HuH-7.5 (cell line): Measurements from ENCODE around the gene MAPK9.

ENCODE experiments used
- DNase-seq: peaks from one replicate; pipeline ENCODE4 v3.0.0; 2011; ENCODE audit warnings: low spot score

The MAPK9 gene

DNA sequence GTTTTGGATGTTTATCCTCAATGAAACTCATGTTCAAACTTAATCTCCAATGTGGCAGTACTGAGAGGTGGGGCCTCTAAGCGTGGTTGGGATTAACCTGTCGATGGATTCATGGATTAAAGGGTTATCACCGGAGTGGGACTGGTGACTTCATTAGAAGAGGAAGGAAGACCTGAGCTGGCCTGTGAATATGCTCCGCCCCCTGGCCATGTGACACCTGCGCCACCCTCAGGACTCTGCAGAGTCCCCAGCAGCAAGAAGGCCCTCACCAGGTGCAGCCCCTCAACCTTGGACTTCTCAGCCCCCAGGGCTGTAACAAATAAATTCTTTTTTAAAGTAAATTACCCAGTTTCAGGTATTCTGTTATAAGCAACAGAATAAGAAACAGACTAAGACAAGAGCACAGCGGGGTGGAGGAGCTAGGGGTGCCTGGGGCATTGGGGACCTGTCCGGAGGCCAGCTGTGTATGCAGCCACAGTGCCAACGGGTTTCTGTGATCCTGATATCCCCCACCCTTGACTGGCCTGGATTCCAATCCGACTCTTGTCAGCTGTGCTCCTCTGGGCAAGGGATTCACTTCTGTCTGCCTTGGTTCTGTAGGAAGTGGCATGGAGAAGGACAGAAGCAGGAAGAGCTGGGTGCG is 3.2 kb upstream of the MAPK9 start:
- DNase-seq = no peak

DNA sequence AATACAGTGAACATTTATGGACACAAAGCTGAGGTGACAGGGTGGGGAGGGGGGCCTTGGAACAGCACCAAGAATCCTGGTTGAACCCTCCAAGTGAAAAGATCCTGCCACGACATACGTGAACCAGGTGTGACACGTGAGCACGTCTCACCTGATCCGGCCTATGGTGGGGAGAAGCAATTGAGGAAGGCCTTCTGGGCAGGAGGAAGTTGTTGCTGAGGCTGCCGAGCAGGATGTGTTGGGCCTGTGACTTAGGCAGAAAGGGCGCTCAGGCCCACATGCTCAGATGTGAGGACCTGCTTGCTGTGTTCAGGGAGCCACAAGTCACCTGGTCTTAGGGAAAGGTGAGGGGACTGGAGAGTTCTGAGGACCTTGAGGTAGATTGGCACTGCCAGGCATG is 2.5 kb upstream of the MAPK9 start:
- DNase-seq = no peak

DNA sequence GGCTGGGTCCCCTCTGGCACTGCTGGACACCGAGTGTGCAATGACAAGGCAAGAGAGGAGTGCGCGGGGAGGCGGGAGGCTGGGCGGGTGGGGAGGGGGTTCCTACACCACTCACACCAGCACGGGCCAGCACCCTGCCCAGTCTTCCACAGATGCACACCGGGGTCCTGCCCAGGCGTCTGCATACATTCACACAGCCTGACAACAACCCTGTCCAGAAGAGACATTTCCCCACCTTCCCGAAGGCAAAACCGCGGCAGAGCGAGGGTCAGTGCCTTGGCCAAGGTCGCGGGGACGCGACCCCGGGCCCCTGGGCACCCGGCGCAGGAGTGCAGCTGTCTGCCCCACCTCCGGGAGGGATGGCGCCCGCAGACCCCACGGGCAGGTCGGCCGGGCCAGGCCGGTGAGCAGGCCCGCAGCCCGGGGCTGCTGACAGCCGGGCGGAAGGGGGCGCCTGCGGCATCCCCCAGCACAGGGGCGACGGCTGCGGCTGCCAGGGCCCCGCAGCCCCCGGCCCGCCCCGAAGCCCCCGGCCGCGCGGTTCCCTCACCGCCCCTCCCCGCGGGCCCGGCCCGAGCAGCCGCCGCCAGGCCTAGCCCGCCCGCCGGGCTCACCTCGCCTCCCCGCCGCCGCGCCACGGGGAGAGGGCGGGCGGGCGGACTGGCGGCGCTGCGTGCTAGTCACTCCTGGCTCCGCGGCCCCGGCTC is 496 bp downstream of the MAPK9 start:
- peak; percentile 46 for DNase-seq

DNA sequence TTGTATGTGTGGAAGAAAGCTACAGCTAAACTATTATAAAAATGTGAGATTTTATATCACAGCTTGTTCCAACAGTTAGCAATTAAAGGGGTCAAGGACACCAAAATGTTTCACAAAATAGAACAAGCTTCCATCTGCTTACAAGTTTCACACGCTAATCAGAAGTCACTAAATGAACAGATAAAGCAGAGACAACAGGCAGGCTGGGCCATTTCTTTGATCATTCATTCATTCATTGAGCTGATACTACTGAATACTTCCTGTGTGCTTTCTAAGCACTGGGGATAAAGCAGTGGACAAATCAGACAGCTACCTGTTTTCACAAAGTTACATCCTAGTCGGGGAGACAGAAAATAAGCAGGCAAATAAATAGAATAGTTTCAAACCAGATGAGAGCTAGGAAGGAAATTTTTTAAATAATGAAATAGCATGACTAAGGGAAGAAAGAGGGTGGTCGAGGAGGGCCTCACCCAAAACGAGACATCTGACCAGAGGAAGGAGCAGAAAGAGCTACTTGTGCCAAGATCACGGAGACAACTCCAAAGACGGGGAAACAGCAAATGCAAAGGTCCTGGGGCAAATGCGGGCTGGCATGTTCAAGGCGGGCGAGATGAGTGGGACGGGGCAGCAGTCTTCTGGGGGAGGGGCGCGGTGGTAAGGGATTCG is 1.2 kb downstream of the MAPK9 start:
- DNase-seq = no peak

DNA sequence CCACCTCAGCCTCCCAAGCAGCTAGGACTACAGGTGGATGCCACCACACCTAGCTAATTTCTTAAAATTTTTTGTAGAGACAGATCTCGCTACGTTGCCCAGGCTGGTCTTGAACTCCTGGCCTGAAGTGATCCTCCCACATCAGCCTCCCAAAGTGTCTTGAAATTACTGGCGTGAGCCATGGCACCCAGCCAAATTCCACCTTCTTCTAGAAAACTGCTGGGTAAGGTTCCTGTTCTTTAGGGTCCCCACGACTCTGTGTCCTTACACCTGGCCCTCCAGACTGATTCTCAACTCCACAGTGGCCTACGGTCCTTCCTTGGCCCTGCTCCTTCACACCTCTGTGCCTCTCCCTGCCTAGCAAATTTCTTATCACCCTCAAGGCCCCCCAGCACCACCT is 1.9 kb downstream of the MAPK9 start:
- DNase-seq = no peak

DNA sequence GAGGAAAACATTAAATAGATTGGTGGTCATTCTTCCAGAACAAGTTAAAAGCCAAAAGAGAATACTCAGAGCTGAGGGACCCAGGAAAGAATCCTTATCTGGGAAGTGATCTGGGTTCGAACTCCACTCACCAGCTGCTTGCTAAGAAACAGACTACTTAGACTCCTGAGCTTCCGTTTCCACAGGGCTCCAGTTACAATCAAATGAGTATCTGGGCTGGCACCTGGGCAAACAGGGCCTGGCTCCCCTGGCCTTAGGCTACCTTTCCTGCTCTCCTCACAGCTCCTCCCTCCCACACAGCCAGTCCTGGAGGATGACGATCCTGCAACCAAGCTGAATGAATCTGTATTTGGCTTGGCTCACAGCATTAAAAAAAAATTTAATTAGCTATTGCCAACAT is 2.5 kb downstream of the MAPK9 start:
- DNase-seq = no peak

DNA sequence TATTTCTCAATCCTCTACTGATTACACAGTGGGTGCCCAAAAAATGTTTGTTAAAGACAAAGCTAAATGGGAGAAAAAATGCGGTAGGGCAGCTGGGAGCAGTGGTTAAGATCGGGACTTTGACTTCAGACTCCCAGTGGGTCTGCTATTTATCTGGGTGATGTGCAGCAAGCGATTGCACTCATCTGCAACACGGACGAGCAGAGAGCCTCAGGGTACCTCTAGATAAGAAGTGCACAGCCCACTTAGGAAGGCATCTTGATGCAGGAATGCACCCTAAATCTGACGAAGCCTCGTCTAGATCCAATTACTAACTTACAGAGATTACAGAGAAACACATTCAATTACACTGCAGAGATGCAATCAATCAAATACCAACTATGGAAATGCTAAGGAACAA is 4.0 kb downstream of the MAPK9 start:
- no peak for DNase-seq

DNA sequence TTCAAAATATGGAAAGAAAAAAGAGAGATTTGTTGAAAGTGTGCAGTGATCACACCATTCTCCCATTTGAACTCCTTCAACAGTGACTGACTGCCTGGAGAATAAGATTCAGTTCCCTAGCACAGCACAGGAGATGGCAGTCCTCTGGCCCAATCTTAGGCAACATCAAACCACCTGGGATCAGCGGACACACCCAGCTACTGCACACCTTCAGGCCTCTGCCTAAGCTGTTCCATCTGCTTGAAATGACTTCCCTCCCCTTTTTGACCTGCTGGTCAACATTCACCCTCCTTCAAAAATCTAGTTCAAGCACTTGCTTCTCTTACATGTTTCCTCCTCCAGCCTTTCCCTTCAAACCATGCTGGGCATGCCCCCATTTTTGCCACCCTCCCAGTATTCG is 4.5 kb downstream of the MAPK9 start:
- no peak for DNase-seq

DNA sequence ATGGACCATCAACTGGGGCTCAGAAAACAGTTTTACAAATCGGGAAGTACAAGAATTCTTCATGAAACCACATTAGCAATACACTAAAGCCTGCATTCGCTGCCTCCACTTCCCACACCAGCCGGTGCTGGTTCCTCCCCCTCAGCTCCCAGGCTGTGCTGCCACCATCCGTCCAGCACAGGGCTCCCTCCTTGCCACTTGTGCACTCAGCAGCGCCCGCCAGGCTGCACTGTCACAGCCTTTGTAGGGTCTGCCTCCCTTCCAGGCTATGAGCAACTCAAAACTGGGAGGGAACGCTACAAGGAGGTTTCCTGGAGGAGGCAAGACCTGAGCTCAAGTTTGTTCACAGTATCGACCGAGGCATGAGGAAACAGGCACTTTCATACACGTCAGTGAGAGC is 7.7 kb downstream of the MAPK9 start:
- no peak for DNase-seq

DNA sequence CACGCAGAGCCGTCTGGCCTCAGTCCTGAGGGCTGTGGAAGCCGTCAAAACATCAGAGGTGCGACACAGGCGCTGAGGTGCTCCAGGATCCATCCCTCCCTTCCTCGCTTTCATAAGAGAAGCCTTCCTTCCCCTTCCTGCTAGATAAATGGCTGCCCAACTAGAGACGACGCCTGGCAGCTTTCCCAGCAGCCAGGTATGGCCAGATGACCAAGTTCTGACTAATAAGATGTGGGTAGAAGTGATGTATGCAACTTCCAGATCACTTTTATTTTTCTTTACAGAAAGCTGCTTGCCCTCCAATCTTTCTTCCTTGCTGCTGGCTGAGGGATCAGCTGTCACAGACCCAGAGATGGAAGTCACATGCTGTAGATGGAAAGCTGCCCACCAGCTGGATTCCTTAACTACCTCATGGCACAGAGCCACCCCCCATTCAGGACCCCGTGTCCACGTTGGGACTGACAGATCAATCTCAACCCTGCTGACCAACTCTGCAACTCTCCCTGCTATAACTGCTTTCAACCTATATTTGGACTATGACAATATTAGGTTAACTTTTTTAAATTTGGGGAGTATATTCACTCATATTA is 8.8 kb downstream of the MAPK9 start:
- no peak for DNase-seq

DNA sequence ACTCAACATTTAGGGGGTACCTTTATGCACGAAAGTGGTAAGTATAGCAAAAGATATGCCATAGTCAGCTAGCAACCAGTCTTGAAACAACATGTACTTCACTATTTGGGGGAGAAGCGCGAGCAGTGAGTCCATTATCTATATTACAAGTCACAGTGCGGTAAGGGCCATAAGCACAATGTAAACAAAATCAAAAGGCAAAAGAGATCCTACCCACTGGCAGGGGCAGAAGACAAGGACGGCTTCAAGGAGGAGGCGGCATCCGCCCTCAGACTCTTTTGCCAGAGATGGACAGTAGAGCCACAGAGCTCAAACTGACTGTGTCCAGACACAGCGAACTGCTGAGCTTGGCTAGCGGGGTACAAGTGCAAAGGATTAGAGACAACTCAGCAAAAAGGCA is 9.6 kb downstream of the MAPK9 start:
- DNase-seq = no peak

DNA sequence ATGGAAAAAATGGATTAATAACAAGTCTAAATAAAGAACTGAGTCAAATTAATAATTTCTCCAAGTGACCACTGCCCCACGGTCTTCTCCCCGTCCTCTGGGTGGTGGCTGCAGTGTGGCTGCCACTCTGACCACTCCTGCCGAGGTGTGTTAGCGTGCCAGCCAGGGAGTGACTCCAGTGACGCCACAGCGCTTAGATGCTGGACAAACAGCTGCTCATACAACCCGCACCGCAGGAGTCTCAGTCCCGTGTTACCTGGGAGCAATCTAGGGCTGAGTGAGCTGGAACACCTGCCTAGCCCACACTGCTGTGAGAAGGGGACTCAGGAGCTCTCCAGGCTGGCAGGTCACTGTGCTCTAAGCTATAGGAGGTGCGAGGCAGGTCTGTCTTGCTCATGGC is 10.2 kb downstream of the MAPK9 start:
- DNase-seq = no peak

DNA sequence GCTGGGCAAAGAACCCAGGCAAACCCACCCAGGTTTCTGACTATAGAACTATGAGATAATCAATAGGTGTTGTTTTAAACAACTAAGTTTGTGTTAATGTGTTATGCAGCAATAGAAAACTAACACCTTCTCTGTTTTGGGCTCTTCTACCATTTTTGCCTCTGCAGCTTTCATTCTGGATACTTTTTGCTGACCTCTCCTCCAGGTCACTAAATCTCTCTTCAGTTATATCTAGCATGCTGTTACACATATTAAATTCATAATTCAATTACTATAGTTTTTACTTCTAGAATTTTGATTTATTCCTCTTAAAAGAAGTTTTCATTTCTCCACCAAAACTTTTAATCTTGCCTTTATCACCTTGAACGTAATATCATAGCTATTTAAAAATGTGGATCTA is 17.2 kb downstream of the MAPK9 start:
- DNase-seq = no peak

DNA sequence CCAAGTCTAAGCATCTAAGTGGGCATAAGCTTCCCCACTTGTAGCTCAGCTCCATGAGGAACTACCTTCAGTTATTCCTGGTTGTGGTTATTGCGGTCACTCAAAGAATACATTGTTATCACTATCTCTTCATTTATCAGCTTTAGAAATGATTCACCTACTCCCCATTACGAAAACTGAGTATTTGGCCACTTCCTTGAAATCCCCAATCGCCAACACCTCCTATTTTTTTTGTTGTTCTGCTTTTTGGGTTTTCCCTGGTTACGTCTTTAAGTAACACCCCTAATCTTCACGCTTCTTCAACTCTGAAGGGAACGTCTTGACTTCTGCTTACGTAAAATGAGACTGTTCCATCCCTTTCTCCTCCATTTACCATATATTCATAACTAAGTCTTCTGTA is 20.7 kb downstream of the MAPK9 start:
- no peak for DNase-seq

DNA sequence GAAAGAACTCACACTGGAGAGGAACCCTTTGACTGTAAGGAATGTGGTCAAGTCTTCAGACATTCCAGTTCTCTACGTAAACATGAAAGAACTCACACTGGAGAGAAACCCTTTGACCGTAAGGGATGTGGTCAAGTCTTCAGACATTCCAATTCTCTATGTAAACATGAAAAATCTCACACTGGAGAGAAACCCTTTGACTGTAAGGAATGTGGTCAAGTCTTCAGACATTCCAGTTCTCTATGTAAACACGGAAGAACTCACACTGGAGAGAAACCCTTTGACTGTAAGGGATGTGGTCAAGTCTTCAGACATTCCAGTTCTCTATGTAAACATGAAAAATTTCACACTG is 32.6 kb downstream of the MAPK9 start:
- no peak for DNase-seq

DNA sequence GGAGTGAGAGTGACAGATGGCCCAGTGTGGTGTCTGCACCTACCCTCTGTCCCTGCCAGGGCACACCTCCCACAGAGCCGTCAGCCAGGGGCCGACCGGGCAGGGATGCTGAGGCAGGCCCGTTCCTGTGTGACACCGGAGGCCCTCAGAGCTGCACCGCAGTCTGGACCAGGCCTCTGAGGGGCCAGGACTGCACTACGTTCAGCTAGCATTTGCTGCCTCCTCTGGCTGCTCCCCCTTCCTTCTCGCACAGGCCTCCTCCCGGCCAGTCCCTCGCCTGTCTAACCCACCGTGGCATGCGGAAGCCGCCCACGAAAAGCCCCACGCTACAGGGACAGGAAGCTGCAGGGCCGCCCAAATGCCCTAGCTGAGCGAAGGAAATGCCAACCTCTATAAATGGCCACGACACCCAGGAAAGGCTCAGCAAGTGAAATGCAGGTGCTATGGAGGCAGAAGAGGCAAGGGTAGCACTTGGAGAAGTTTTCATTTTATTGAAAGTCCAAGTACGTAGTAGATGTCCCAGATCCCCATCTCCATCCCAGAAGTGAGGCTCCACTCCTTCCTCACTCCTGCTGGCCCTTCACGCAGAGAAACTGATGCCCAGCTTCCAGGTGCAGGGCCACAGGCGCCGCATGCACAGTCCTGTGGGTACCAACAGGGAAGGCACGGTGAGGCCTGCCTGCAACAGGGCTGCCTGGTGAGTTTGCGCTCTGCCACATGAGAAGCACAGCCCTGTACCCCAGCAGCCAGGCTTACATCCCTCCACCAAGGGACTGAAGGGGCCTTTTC is 38.7 kb downstream of the MAPK9 start:
- DNase-seq = no peak

DNA sequence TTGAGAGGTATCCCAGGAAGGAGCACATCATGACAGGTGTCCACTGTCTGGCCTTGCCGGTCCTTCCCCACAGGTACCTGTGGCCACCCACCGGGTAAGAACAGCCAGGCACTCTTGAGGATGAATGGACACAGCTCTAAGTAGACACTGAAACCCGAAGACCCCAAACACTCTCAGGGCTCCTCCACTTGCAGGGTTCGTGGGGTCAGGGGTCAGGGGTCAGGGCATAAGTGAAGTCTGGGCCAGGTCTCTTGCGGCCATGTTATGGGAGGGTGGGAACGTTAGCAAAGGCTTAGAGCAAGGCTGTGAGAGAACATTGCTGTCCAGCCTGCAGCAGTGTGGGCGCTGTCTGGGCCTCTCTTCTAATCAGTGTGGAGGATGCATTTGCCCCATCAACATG is 40.0 kb downstream of the MAPK9 start:
- DNase-seq = no peak

DNA sequence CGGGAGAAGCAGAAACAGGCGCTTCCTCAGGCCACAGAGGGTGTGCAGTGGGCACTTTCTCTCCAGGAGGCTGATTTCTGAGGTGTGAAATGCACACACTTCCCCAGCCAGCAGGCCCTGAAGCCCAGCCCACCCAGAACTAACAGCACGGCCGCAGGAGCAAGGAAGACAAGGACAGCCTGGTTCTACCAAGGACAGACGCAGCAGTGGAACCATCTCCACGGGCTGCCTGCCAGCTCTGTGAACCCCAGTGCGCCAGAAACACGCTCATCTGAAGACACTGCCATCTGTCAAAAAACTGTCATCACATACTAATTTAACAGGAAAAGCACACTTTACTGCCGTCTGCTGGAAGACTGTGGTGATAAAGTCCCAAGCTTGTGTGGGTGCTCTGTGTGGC is 40.7 kb downstream of the MAPK9 start:
- no peak for DNase-seq

DNA sequence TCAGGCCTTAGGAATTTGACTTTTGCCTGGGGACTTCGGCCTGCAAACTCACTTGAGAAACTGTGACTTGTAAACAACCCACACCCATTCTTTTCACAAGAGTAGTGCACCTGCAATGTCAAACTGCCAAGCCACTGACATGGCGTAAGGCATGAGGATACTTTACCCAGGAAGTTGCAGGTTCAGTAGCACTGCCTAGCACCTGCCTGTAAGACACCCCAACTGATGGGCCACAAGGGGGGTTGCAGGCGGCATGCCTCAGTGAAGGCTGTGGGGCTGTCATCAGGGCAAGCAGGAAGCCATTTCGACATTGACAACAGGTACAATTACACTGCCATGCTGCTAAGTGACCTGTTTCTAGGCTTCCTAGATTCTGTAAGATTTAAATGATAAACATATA is 41.6 kb downstream of the MAPK9 start:
- DNase-seq = no peak

DNA sequence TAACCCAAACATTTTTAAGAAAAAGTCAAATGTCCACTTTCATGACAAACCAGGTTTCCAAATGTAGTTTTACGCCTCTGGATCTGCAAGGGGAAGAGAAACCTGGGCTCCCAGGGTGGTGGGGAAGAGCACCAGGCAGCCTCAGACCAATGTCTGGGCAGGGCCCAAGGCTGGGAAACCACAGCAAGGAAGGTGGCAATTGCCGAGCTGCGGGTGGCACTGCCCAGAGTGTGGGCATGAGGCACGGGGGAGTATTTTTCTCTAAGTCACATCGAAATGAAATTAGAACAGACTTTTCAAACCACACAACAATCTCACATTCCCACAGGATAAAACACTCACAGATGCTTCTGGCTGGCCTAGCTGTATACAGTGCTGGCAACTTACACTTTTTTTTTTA is 50.3 kb downstream of the MAPK9 start:
- DNase-seq = no peak

DNA sequence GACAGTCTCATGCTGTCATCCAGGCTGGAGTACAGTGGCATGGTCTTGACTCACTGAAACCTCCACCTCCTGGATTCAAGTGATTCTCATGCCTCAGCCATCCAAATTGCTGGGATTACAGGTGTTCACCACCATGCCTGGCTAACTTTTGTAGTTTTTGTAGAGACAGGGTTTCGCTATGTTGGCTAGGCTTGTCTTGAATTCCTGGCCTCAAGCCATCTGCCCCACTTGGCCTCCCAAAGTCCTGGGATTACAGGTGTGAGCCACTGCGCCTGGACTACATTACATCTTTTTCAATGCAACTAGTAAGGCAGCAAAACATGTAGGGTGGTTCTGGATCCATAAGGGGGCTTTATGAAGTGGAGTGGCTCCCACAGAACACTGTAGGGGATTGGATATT is 53.3 kb downstream of the MAPK9 start:
- no peak for DNase-seq

DNA sequence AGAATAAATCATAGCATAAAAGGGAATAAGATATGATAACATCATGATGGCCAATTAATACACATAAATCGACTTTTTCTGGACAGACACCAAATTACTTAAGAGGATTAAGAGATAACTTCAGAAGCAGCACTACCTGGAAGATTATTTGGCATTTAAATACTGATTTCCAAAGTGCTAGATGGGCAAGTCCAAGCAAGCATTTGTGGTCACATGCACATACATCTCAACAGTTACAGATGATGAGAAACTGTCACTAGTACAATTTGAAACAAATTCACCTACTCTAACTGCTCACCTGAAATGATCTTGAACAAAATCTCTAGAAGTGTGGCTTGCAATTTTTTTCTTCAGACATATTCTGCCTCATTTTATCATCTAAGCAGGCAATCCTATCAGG is 56.0 kb downstream of the MAPK9 start:
- no peak for DNase-seq

DNA sequence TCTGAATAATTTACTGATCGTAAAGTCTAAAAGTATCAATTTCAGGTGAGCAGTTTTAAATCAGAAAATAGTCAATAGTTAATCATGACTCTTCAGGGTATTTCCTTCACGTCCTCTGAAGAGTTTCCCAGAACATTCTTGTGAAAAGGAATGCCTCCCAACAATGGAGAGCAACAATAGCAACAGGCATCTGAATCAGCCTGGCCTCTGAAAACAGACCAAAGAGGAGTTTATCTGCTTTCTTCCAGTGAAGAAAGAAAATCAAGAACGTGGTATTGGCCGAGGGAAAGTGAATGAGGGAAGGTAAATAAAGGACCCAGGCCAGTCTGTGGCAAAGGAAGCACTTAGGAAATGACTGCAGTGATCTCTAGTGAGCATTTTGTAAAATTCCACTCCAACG is 56.8 kb downstream of the MAPK9 start:
- no peak for DNase-seq
